ENCODE results near the gene RAPGEF6. TPM values are rescaled to one million over a fixed set of nuclear protein-coding genes. Genes with fewer than 3 reads are reported as not detected.

Gene RAPGEF6
- total and polyA plus RNA-seq, 2 donors, result 11.3 to 21.4 TPM

GRCh38 chr5:131461742-131462141 lies 173.3 kb downstream of the RAPGEF6 start:
- WGBS, result 81% methylated on average over 5 of the region's 5 CpGs
- no peaks in the 10 kb centered on the region for H3K27me3 ChIP-seq (ENCODE audit: control insufficient read depth in 2 of 2, insufficient read depth in 1 of 2, low read length in 1 of 2)
- no peak overlapping the region for H3K27ac ChIP-seq (ENCODE audit: low read depth in 1 of 2, low read length in 1 of 2)
- no peak overlapping the region for H3K4me3 ChIP-seq (ENCODE audit: low read length in 2 of 2)
- no peaks in the 10 kb centered on the region for H3K4me1 ChIP-seq (ENCODE audit: control insufficient read depth in 2 of 2, insufficient read depth in 2 of 2, low read length in 2 of 2)
- H3K9me3 ChIP-seq (ENCODE audit: control insufficient read depth in 2 of 2, insufficient read depth in 1 of 2, low read length in 1 of 2), result no peaks in the 10 kb centered on the region
- DNase-seq (ENCODE audit: low read depth in 6 of 9, low spot score in 9 of 9), result no peak
- peaks cover 3 to 28% of the 10 kb centered on the region in 2 donors for H3K36me3 ChIP-seq (ENCODE audit: control insufficient read depth in 2 of 2, insufficient read depth in 2 of 2, low read length in 1 of 2)

GRCh38 chr5:131460867-131461572 lies 174.0 kb downstream of the RAPGEF6 start:
- Histone ChIP-seq H3K27me3 (ENCODE audit: control insufficient read depth in 2 of 2, insufficient read depth in 1 of 2, low read length in 1 of 2) (no peaks in the 10 kb centered on the region), H3K27ac (ENCODE audit: low read depth in 1 of 2, low read length in 1 of 2) (no peak overlapping the region), H3K4me3 (ENCODE audit: low read length in 2 of 2) (no peak overlapping the region), H3K4me1 (ENCODE audit: control insufficient read depth in 2 of 2, insufficient read depth in 2 of 2, low read length in 2 of 2) (no peaks in the 10 kb centered on the region), H3K36me3 (ENCODE audit: control insufficient read depth in 2 of 2, insufficient read depth in 2 of 2, low read length in 1 of 2) (peaks cover 0 to 22% of the 10 kb centered on the region in 2 donors), H3K9me3 (ENCODE audit: control insufficient read depth in 2 of 2, insufficient read depth in 1 of 2, low read length in 1 of 2) (no peaks in the 10 kb centered on the region)
- DNase-seq (ENCODE audit: low read depth in 6 of 9, low spot score in 9 of 9), result no peak
- WGBS, result over 99% methylated on average over 3 of the region's 3 CpGs

GRCh38 chr5:131460133-131460532 lies 174.9 kb downstream of the RAPGEF6 start:
- H3K9me3 ChIP-seq (ENCODE audit: control insufficient read depth in 2 of 2, insufficient read depth in 1 of 2, low read length in 1 of 2), result no peaks in the 10 kb centered on the region
- no peaks in the 10 kb centered on the region for H3K4me1 ChIP-seq (ENCODE audit: control insufficient read depth in 2 of 2, insufficient read depth in 2 of 2, low read length in 2 of 2)
- no peak for DNase-seq (ENCODE audit: low read depth in 6 of 9, low spot score in 9 of 9)
- no peak overlapping the region for H3K27ac ChIP-seq (ENCODE audit: low read depth in 1 of 2, low read length in 1 of 2)
- H3K27me3 ChIP-seq (ENCODE audit: control insufficient read depth in 2 of 2, insufficient read depth in 1 of 2, low read length in 1 of 2), result no peaks in the 10 kb centered on the region
- 99% methylated on average over 1 of the region's 1 CpG for WGBS
- peaks cover 3 to 28% of the 10 kb centered on the region in 2 donors for H3K36me3 ChIP-seq (ENCODE audit: control insufficient read depth in 2 of 2, insufficient read depth in 2 of 2, low read length in 1 of 2)
- H3K4me3 ChIP-seq (ENCODE audit: low read length in 2 of 2), result no peak overlapping the region

- no peaks in the 10 kb centered on the region for H3K9me3 ChIP-seq (ENCODE audit: control insufficient read depth in 2 of 2, insufficient read depth in 1 of 2, low read length in 1 of 2)
- DNase-seq (ENCODE audit: low read depth in 6 of 9, low spot score in 9 of 9), result no peak
- H3K4me1 ChIP-seq (ENCODE audit: control insufficient read depth in 2 of 2, insufficient read depth in 2 of 2, low read length in 2 of 2), result no peaks in the 10 kb centered on the region
- no peak overlapping the region for H3K27ac ChIP-seq (ENCODE audit: low read depth in 1 of 2, low read length in 1 of 2)
- peaks cover 4 to 34% of the 10 kb centered on the region in 2 donors for H3K36me3 ChIP-seq (ENCODE audit: control insufficient read depth in 2 of 2, insufficient read depth in 2 of 2, low read length in 1 of 2)
- H3K4me3 ChIP-seq (ENCODE audit: low read length in 2 of 2), result no peak overlapping the region
- no peaks in the 10 kb centered on the region for H3K27me3 ChIP-seq (ENCODE audit: control insufficient read depth in 2 of 2, insufficient read depth in 1 of 2, low read length in 1 of 2)
Observed at GRCh38 chr5:131459216-131459615, 175.8 kb downstream of the RAPGEF6 start.

- Histone ChIP-seq H3K4me1 (ENCODE audit: control insufficient read depth in 2 of 2, insufficient read depth in 2 of 2, low read length in 2 of 2) (no peaks in the 10 kb centered on the region), H3K27me3 (ENCODE audit: control insufficient read depth in 2 of 2, insufficient read depth in 1 of 2, low read length in 1 of 2) (no peaks in the 10 kb centered on the region), H3K9me3 (ENCODE audit: control insufficient read depth in 2 of 2, insufficient read depth in 1 of 2, low read length in 1 of 2) (no peaks in the 10 kb centered on the region), H3K27ac (ENCODE audit: low read depth in 1 of 2, low read length in 1 of 2) (no peak overlapping the region), H3K36me3 (ENCODE audit: control insufficient read depth in 2 of 2, insufficient read depth in 2 of 2, low read length in 1 of 2) (peaks cover 8 to 36% of the 10 kb centered on the region in 2 donors), H3K4me3 (ENCODE audit: low read length in 2 of 2) (no peak overlapping the region)
- no peak for DNase-seq (ENCODE audit: low read depth in 6 of 9, low spot score in 9 of 9)
- 100% methylated on average over 1 of the region's 1 CpG for WGBS
Observed at GRCh38 chr5:131457193-131457592, 177.8 kb downstream of the RAPGEF6 start.

- Histone ChIP-seq H3K4me3 (ENCODE audit: low read length in 2 of 2) (no peak overlapping the region), H3K36me3 (ENCODE audit: control insufficient read depth in 2 of 2, insufficient read depth in 2 of 2, low read length in 1 of 2) (peaks cover 16 to 54% of the 10 kb centered on the region in 2 donors), H3K9me3 (ENCODE audit: control insufficient read depth in 2 of 2, insufficient read depth in 1 of 2, low read length in 1 of 2) (no peaks in the 10 kb centered on the region), H3K4me1 (ENCODE audit: control insufficient read depth in 2 of 2, insufficient read depth in 2 of 2, low read length in 2 of 2) (no peaks in the 10 kb centered on the region), H3K27me3 (ENCODE audit: control insufficient read depth in 2 of 2, insufficient read depth in 1 of 2, low read length in 1 of 2) (no peaks in the 10 kb centered on the region), H3K27ac (ENCODE audit: low read depth in 1 of 2, low read length in 1 of 2) (no peak overlapping the region)
- WGBS, result 96% methylated on average over 2 of the region's 2 CpGs
- DNase-seq (ENCODE audit: low read depth in 6 of 9, low spot score in 9 of 9), result no peak
Observed at GRCh38 chr5:131450941-131451340, 184.1 kb downstream of the RAPGEF6 start.

- no peaks in the 10 kb centered on the region for H3K9me3 ChIP-seq (ENCODE audit: control insufficient read depth in 2 of 2, insufficient read depth in 1 of 2, low read length in 1 of 2)
- peaks cover 31 to 60% of the 10 kb centered on the region in 2 donors for H3K36me3 ChIP-seq (ENCODE audit: control insufficient read depth in 2 of 2, insufficient read depth in 2 of 2, low read length in 1 of 2)
- DNase-seq (ENCODE audit: low read depth in 6 of 9, low spot score in 9 of 9), result no peak
- 98% methylated on average over 2 of the region's 2 CpGs for WGBS
- H3K4me3 ChIP-seq (ENCODE audit: low read length in 2 of 2), result no peak overlapping the region
- H3K27me3 ChIP-seq (ENCODE audit: control insufficient read depth in 2 of 2, insufficient read depth in 1 of 2, low read length in 1 of 2), result no peaks in the 10 kb centered on the region
- H3K4me1 ChIP-seq (ENCODE audit: control insufficient read depth in 2 of 2, insufficient read depth in 2 of 2, low read length in 2 of 2), result no peaks in the 10 kb centered on the region
- H3K27ac ChIP-seq (ENCODE audit: low read depth in 1 of 2, low read length in 1 of 2), result no peak overlapping the region
Observed at GRCh38 chr5:131441184-131441583, 193.8 kb downstream of the RAPGEF6 start.

DNA sequence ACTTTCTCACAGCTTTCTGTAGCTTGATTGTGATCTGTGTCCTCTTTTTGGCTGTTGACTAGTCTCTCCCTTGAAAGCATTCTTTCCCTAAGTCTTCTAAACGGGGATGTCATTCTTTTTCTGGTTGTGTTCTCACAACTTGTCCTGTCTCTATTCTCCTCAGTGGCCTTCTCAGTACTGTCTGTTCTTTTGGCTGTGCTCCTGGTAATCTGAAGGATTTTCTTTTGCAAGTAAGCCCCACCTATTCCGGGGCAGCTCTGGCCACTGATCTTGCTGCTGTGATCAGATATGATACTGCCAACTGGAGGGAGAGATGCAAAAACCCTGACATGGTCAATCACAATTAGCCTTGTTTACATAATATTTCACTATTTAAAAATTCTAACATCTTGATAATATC lies 198.9 kb downstream of the RAPGEF6 start:
- WGBS, result 97% methylated on average over 2 of the region's 2 CpGs
- peaks cover 33 to 58% of the 10 kb centered on the region in 2 donors for H3K36me3 ChIP-seq (ENCODE audit: control insufficient read depth in 2 of 2, insufficient read depth in 2 of 2, low read length in 1 of 2)
- no peaks in the 10 kb centered on the region for H3K4me1 ChIP-seq (ENCODE audit: control insufficient read depth in 2 of 2, insufficient read depth in 2 of 2, low read length in 2 of 2)
- no peaks in the 10 kb centered on the region for H3K9me3 ChIP-seq (ENCODE audit: control insufficient read depth in 2 of 2, insufficient read depth in 1 of 2, low read length in 1 of 2)
- no peak for DNase-seq (ENCODE audit: low read depth in 6 of 9, low spot score in 9 of 9)
- no peaks in the 10 kb centered on the region for H3K27me3 ChIP-seq (ENCODE audit: control insufficient read depth in 2 of 2, insufficient read depth in 1 of 2, low read length in 1 of 2)
- H3K27ac ChIP-seq (ENCODE audit: low read depth in 1 of 2, low read length in 1 of 2), result no peak overlapping the region
- no peak overlapping the region for H3K4me3 ChIP-seq (ENCODE audit: low read length in 2 of 2)

DNA sequence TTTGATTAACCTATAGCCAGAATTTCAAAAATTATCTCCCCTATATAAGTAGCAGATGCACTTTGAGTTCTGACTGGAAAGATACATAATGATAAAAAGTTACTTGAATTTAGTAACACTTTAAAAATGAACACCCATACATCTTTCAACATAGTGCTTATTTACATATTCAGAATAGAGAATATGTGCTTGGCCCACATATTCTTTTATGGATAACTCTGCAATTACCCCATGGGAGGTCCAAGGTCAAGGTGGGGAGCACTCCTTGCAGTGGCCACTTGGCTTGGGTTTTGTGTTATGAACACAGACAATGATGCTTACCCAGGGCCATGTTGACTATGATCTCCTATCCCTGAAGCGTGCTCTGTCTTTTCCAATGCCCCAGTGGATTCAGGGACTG lies 201.9 kb downstream of the RAPGEF6 start:
- Histone ChIP-seq H3K9me3 (ENCODE audit: control insufficient read depth in 2 of 2, insufficient read depth in 1 of 2, low read length in 1 of 2) (no peaks in the 10 kb centered on the region), H3K27ac (ENCODE audit: low read depth in 1 of 2, low read length in 1 of 2) (no peak overlapping the region), H3K36me3 (ENCODE audit: control insufficient read depth in 2 of 2, insufficient read depth in 2 of 2, low read length in 1 of 2) (peaks cover 33 to 59% of the 10 kb centered on the region in 2 donors), H3K4me3 (ENCODE audit: low read length in 2 of 2) (no peak overlapping the region), H3K4me1 (ENCODE audit: control insufficient read depth in 2 of 2, insufficient read depth in 2 of 2, low read length in 2 of 2) (no peaks in the 10 kb centered on the region), H3K27me3 (ENCODE audit: control insufficient read depth in 2 of 2, insufficient read depth in 1 of 2, low read length in 1 of 2) (no peaks in the 10 kb centered on the region)
- 98% methylated on average over 1 of the region's 1 CpG for WGBS
- no peak for DNase-seq (ENCODE audit: low read depth in 6 of 9, low spot score in 9 of 9)

Data from thymus (tissue), 11 donors.